T-helper 17 cell (primary cell): Measurements from ENCODE around the gene GHRH. TPM values are rescaled to one million over a fixed set of nuclear protein-coding genes. Genes with fewer than 3 reads are reported as not detected.
A peak's percentile ranks its signal among the peaks of the same experiment; 100 is the strongest.

Experiments used
- ATAC-seq: fragments of 150-1000 bp; cut with Tn5 transposase; 2 replicates; pipeline ENCODE4 v1.10.0; 2021; ENCODE audit warnings: mild to moderate bottlenecking, moderate library complexity
- DNase-seq, 3 donors: peaks; one replicate each; pipeline versions ENCODE4 v3.0.0 to v3.0.0-alpha.2; 2020 to 2021
- H3K9me3 ChIP-seq: one replicate; pipeline ENCODE4 v1.7.0; 2013; ENCODE audit warnings: low read length, mild to moderate bottlenecking; ENCODE audit not compliant: control insufficient read depth, poor library complexity, severe bottlenecking
- H3K27ac Mint-ChIP-seq: one replicate; pipeline ENCODE4 v1.8.0; 2022; ENCODE audit warnings: mild to moderate bottlenecking, moderate library complexity, mixed read lengths
- H3K27me3 Mint-ChIP-seq: one replicate; pipeline ENCODE4 v1.8.0; 2022; ENCODE audit warnings: mixed read lengths
- H3K36me3 Mint-ChIP-seq: one replicate; pipeline ENCODE4 v1.8.0; 2022; ENCODE audit warnings: low read depth, mixed read lengths
- H3K4me1 Mint-ChIP-seq: one replicate; pipeline ENCODE4 v1.8.0; 2022; ENCODE audit warnings: mild to moderate bottlenecking, mixed read lengths
- H3K4me3 Mint-ChIP-seq: one replicate; pipeline ENCODE4 v1.8.0; 2022; ENCODE audit warnings: mild to moderate bottlenecking, moderate library complexity, mixed read lengths
- total RNA-seq, 4 donors: library from RNA in 2 of 4; stranded (reverse) in 2 of 4; gene quantifications; one replicate each; pipeline ENCODE4 v1.2.3 and lab custom pipeline; 2022 to 2026

Gene GHRH
- not detected for total RNA-seq
- total RNA-seq (lab: John Stamatoyannopoulos, UW), result 0 reads per million in 2 donors

- ATAC-seq, result no peak
- Mint-ChIP-seq H3K27ac (no peak within 1 kb of the TSS), H3K27me3 (peaks cover 45% of the 10 kb centered on the region), H3K4me3 (no peak within 1 kb of the TSS), H3K4me1 (peaks cover 2% of the 10 kb centered on the region), H3K36me3 (no peaks in the 10 kb centered on the region)
- H3K9me3 ChIP-seq, result no peaks in the 10 kb centered on the region
- no peak for DNase-seq
Measured at GRCh38 chr20:37261714-37262113, at the start of gene GHRH. Gene GHRH, minus strand, starts transcription at chr20:37261814. Its CDS starts 4,925 bp downstream, at chr20:37256889.

GRCh38 chr20:37310951-37311350 lies 49.3 kb upstream of the GHRH start:
- Mint-ChIP-seq H3K27me3 (no peaks in the 10 kb centered on the region), H3K4me3 (no peak overlapping the region), H3K36me3 (peaks cover 2% of the 10 kb centered on the region), H3K27ac (no peak overlapping the region), H3K4me1 (peaks cover 22% of the 10 kb centered on the region)
- ATAC-seq (no peak), DNase-seq (no peak)
- H3K9me3 ChIP-seq, result no peaks in the 10 kb centered on the region

GRCh38 chr20:37309936-37310590 lies 48.4 kb upstream of the GHRH start:
- no peaks in the 10 kb centered on the region for H3K9me3 ChIP-seq
- Mint-ChIP-seq H3K4me3 (no peak overlapping the region), H3K27ac (no peak overlapping the region), H3K4me1 (peaks cover 20% of the 10 kb centered on the region), H3K27me3 (no peaks in the 10 kb centered on the region), H3K36me3 (peaks cover 2% of the 10 kb centered on the region)
- no peak for DNase-seq
- no peak for ATAC-seq

- Mint-ChIP-seq H3K4me3 (no peak overlapping the region), H3K36me3 (peaks cover 2% of the 10 kb centered on the region), H3K27me3 (no peaks in the 10 kb centered on the region), H3K27ac (peak overlapping the region; percentile 51), H3K4me1 (peaks cover 24% of the 10 kb centered on the region)
- no peaks in the 10 kb centered on the region for H3K9me3 ChIP-seq
- DNase-seq (no peak), ATAC-seq (no peak)
Measured at GRCh38 chr20:37309290-37309689, 47.7 kb upstream of the GHRH start.

- Mint-ChIP-seq H3K4me3 (no peak overlapping the region), H3K4me1 (peaks cover 17% of the 10 kb centered on the region), H3K27ac (peak overlapping the region; percentile 51), H3K36me3 (no peaks in the 10 kb centered on the region), H3K27me3 (no peaks in the 10 kb centered on the region)
- peak; percentile 10 for ATAC-seq
- no peak for DNase-seq
- H3K9me3 ChIP-seq, result no peaks in the 10 kb centered on the region
Measured at GRCh38 chr20:37308086-37309050, 46.8 kb upstream of the GHRH start.

- ATAC-seq (no peak), DNase-seq (no peak)
- no peaks in the 10 kb centered on the region for H3K9me3 ChIP-seq
- Mint-ChIP-seq H3K4me3 (no peak overlapping the region), H3K27me3 (no peaks in the 10 kb centered on the region), H3K36me3 (no peaks in the 10 kb centered on the region), H3K4me1 (peaks cover 19% of the 10 kb centered on the region), H3K27ac (peak overlapping the region; percentile 3)
Measured at GRCh38 chr20:37305839-37306238, 44.2 kb upstream of the GHRH start.

GRCh38 chr20:37305079-37305478 lies 43.5 kb upstream of the GHRH start:
- DNase-seq (no peak), ATAC-seq (no peak)
- H3K9me3 ChIP-seq, result no peaks in the 10 kb centered on the region
- peaks cover 3% of the 10 kb centered on the region for H3K36me3 Mint-ChIP-seq
- H3K4me1 Mint-ChIP-seq, result peaks cover 22% of the 10 kb centered on the region
- no peak overlapping the region for H3K4me3 Mint-ChIP-seq
- peak overlapping the region; percentile 3 for H3K27ac Mint-ChIP-seq
- no peaks in the 10 kb centered on the region for H3K27me3 Mint-ChIP-seq

- no peak for ATAC-seq
- no peak overlapping the region for H3K4me3 Mint-ChIP-seq
- no peak overlapping the region for H3K27ac Mint-ChIP-seq
- H3K36me3 Mint-ChIP-seq, result peaks cover 4% of the 10 kb centered on the region
- DNase-seq, result no peak
- H3K9me3 ChIP-seq, result no peaks in the 10 kb centered on the region
- peaks cover 22% of the 10 kb centered on the region for H3K4me1 Mint-ChIP-seq
- no peaks in the 10 kb centered on the region for H3K27me3 Mint-ChIP-seq
Measured at GRCh38 chr20:37303637-37304036, 42.0 kb upstream of the GHRH start.

GRCh38 chr20:37302981-37303380 lies 41.4 kb upstream of the GHRH start:
- Mint-ChIP-seq H3K27me3 (no peaks in the 10 kb centered on the region), H3K36me3 (peaks cover 4% of the 10 kb centered on the region), H3K27ac (no peak overlapping the region), H3K4me3 (peak overlapping the region; percentile 15), H3K4me1 (peaks cover 19% of the 10 kb centered on the region)
- no peak for ATAC-seq
- no peaks in the 10 kb centered on the region for H3K9me3 ChIP-seq
- DNase-seq, result no peak

- Mint-ChIP-seq H3K4me1 (peaks cover 24% of the 10 kb centered on the region), H3K4me3 (no peak overlapping the region), H3K27me3 (no peaks in the 10 kb centered on the region), H3K27ac (no peak overlapping the region), H3K36me3 (peaks cover 4% of the 10 kb centered on the region)
- no peak for DNase-seq
- no peaks in the 10 kb centered on the region for H3K9me3 ChIP-seq
- ATAC-seq, result no peak
Measured at GRCh38 chr20:37301558-37301957, 39.9 kb upstream of the GHRH start.

GRCh38 chr20:37301120-37301519 lies 39.5 kb upstream of the GHRH start:
- no peaks in the 10 kb centered on the region for H3K27me3 Mint-ChIP-seq
- H3K27ac Mint-ChIP-seq, result no peak overlapping the region
- DNase-seq (no peak), ATAC-seq (no peak)
- peaks cover 4% of the 10 kb centered on the region for H3K36me3 Mint-ChIP-seq
- H3K4me3 Mint-ChIP-seq, result no peak overlapping the region
- no peaks in the 10 kb centered on the region for H3K9me3 ChIP-seq
- H3K4me1 Mint-ChIP-seq, result peaks cover 22% of the 10 kb centered on the region

- ATAC-seq, result no peak
- Mint-ChIP-seq H3K4me1 (peaks cover 28% of the 10 kb centered on the region), H3K4me3 (no peak overlapping the region), H3K36me3 (peaks cover 4% of the 10 kb centered on the region), H3K27me3 (no peaks in the 10 kb centered on the region), H3K27ac (no peak overlapping the region)
- H3K9me3 ChIP-seq, result no peaks in the 10 kb centered on the region
- no peak for DNase-seq
Measured at GRCh38 chr20:37299718-37300528, 38.3 kb upstream of the GHRH start.
